ENCODE measurements around the gene CLPTM1.

The CLPTM1 gene

GRCh38 chr19:45016388-45017314, 61.5 kb downstream of the CLPTM1 start:
- peak; percentile 71 for DNase-seq

- DNase-seq: no peak
These were observed 64.0 kb downstream of the CLPTM1 start for GRCh38 chr19:45019187-45019586.

- DNase-seq: no peak
These were observed 64.9 kb downstream of the CLPTM1 start for GRCh38 chr19:45020071-45020470.

- DNase-seq: no peak
These were observed 66.8 kb downstream of the CLPTM1 start for GRCh38 chr19:45021971-45022370.

- DNase-seq: no peak
These were observed 67.9 kb downstream of the CLPTM1 start for GRCh38 chr19:45023048-45023447.

GRCh38 chr19:45025264-45025663, 70.1 kb downstream of the CLPTM1 start:
- no peak for DNase-seq

- DNase-seq: no peak
These were observed 72.2 kb downstream of the CLPTM1 start for GRCh38 chr19:45027371-45027770.

- no peak for DNase-seq
These were observed 75.6 kb downstream of the CLPTM1 start for GRCh38 chr19:45030825-45031224.

GRCh38 chr19:45032421-45032820, 77.2 kb downstream of the CLPTM1 start:
- DNase-seq: no peak

- DNase-seq: no peak
These were observed 80.6 kb downstream of the CLPTM1 start for GRCh38 chr19:45035755-45036154.

- DNase-seq: no peak
These were observed 82.4 kb downstream of the CLPTM1 start for GRCh38 chr19:45037393-45038169.

GRCh38 chr19:45038931-45039893, 84.0 kb downstream of the CLPTM1 start, which contains the start of gene CLASRP:
Gene CLASRP (plus strand): TSS chr19:45039045. CDS start chr19:45040213, 1,168 bp downstream.
- peak; percentile 90 for DNase-seq

GRCh38 chr19:45040059-45040771, 85.0 kb downstream of the CLPTM1 start:
- no peak for DNase-seq

- no peak for DNase-seq
These were observed 85.9 kb downstream of the CLPTM1 start for GRCh38 chr19:45041125-45041524.
